Tibial nerve (tissue), 4 donors: Measurements from ENCODE around the gene ACBD6.

ENCODE experiments used
- CTCF ChIP-seq, 5 experiments: fragments of 200-600 bp in 3 of 5; fragments of 450-650 bp in 2 of 5; sonication (generic) in 3 of 5; IDR thresholded peaks; one replicate each; pipeline ENCODE4 v1.5.1; 2016 to 2019; ENCODE audit warnings: antibody characterized with exemption in 5 of 5, mild to moderate bottlenecking in 3 of 5, moderate library complexity in 2 of 5
- EP300 ChIP-seq, 2 donors: sonication (generic); formaldehyde crosslinking; IDR thresholded peaks; one replicate each; pipeline ENCODE4 v1.6.1; 2017; ENCODE audit warnings: antibody characterized with exemption in 2 of 2, mild to moderate bottlenecking in 1 of 2
- POLR2A ChIP-seq, 2 donors: fragments of 450-650 bp; IDR thresholded peaks; one replicate each; pipeline ENCODE4 v1.6.1; 2017; ENCODE audit warnings: antibody characterized with exemption in 2 of 2, mild to moderate bottlenecking in 2 of 2, moderate library complexity in 2 of 2

- TF ChIP-seq CTCF (IDR thresholded peaks at IDR 0.05) = no peak
- TF ChIP-seq POLR2A (IDR thresholded peaks at IDR 0.05) = no peak
- TF ChIP-seq EP300 (IDR thresholded peaks at IDR 0.05) = no peak
Measured at GRCh38 chr1:180279651-180280050, 222.7 kb downstream of the ACBD6 start.
